ENCODE data around the gene JAML.

The JAML gene

GRCh38 chr11:118224511-118225188 lies at the start of gene JAML:
TSS of gene JAML (minus strand) at chr11:118225011. CDS start at chr11:118214866, 10,145 bp downstream.
- no peak for DNase-seq

GRCh38 chr11:118274186-118274585 lies 49.4 kb upstream of the JAML start:
- DNase-seq = no peak

GRCh38 chr11:118272001-118272400 lies 47.2 kb upstream of the JAML start:
- DNase-seq = no peak

GRCh38 chr11:118267486-118267885 lies 42.7 kb upstream of the JAML start:
- no peak for DNase-seq

GRCh38 chr11:118265954-118266353 lies 41.1 kb upstream of the JAML start:
- DNase-seq = no peak

- DNase-seq = no peak
Measured at GRCh38 chr11:118264569-118265465, 40.0 kb upstream of the JAML start.

GRCh38 chr11:118263695-118264568 lies 39.1 kb upstream of the JAML start, which contains the start of gene MPZL2:
TSS of gene MPZL2 (minus strand) at chr11:118264297. CDS start at chr11:118264153, 144 bp downstream.
- DNase-seq = no peak

GRCh38 chr11:118263112-118263511 lies 38.3 kb upstream of the JAML start:
- DNase-seq = no peak

GRCh38 chr11:118260353-118260752 lies 35.5 kb upstream of the JAML start:
- no peak for DNase-seq

- no peak for DNase-seq
Measured at GRCh38 chr11:118259138-118259537, 34.3 kb upstream of the JAML start.

- no peak for DNase-seq
Measured at GRCh38 chr11:118258410-118258809, 33.6 kb upstream of the JAML start.

GRCh38 chr11:118252688-118253087 lies 27.9 kb upstream of the JAML start:
- DNase-seq = no peak

- DNase-seq = peak in 57 of 58 donors; percentile 3 to 75 (median 47)
Measured at GRCh38 chr11:118251858-118252652, 27.2 kb upstream of the JAML start, which contains the start of gene MPZL3. TSS of gene MPZL3 (minus strand) at chr11:118252365. CDS start at chr11:118252294, 71 bp downstream.

GRCh38 chr11:118247041-118247440 lies 22.2 kb upstream of the JAML start:
- no peak for DNase-seq

- no peak for DNase-seq
Measured at GRCh38 chr11:118245936-118246562, 21.2 kb upstream of the JAML start.

GRCh38 chr11:118243993-118244762 lies 19.4 kb upstream of the JAML start:
- no peak for DNase-seq

GRCh38 chr11:118243161-118243560 lies 18.4 kb upstream of the JAML start:
- DNase-seq = no peak

GRCh38 chr11:118241764-118242098 lies 16.9 kb upstream of the JAML start:
- DNase-seq = no peak

Measured in anterior cingulate cortex (tissue), 58 donors.